ENCODE measurements around the gene C1QTNF8.

The C1QTNF8 gene

GRCh38 chr16:1066584-1067172 is 29.4 kb downstream of the C1QTNF8 start:
- DNase-seq: no peak
- Histone ChIP-seq H3K36me3 (replicated peaks; ENCODE audit: insufficient read depth, low read length) (no peaks in the 10 kb centered on the region), H3K9me3 (replicated peaks; ENCODE audit: insufficient read depth, low read length) (no peaks in the 10 kb centered on the region), H2AFZ (ENCODE audit: low read length) (no peak overlapping the region), H3K9me2 (replicated peaks; ENCODE audit: insufficient read depth, low read length) (no peaks in the 10 kb centered on the region), H3F3A (ENCODE audit: insufficient read depth, low read length) (no peaks in the 10 kb centered on the region), H3K9ac (ENCODE audit: low read length) (no peak overlapping the region), H3K27me3 (replicated peaks; ENCODE audit: insufficient read depth, low read length) (peaks cover 85% of the 10 kb centered on the region), H3K4me2 (ENCODE audit: low read depth, low read length) (no peak overlapping the region), H3K4me1 (ENCODE audit: low read length) (no peaks in the 10 kb centered on the region), H3K4me3 (ENCODE audit: low read length) (no peak overlapping the region), H3K79me2 (ENCODE audit: low read length) (no peaks in the 10 kb centered on the region), H4K20me1 (ENCODE audit: insufficient read depth, low read length) (no peaks in the 10 kb centered on the region), H3K27ac (ENCODE audit: low read length) (no peak overlapping the region)
- TF ChIP-seq EZH2 (optimal IDR thresholded peaks at IDR 0.05; ENCODE audit: low read depth, low read length) (no peak), EZH2phosphoT487 (IDR thresholded peaks at IDR 0.05; ENCODE audit: low read length) (no peak)
- TF ChIP-seq, protein P1, sequence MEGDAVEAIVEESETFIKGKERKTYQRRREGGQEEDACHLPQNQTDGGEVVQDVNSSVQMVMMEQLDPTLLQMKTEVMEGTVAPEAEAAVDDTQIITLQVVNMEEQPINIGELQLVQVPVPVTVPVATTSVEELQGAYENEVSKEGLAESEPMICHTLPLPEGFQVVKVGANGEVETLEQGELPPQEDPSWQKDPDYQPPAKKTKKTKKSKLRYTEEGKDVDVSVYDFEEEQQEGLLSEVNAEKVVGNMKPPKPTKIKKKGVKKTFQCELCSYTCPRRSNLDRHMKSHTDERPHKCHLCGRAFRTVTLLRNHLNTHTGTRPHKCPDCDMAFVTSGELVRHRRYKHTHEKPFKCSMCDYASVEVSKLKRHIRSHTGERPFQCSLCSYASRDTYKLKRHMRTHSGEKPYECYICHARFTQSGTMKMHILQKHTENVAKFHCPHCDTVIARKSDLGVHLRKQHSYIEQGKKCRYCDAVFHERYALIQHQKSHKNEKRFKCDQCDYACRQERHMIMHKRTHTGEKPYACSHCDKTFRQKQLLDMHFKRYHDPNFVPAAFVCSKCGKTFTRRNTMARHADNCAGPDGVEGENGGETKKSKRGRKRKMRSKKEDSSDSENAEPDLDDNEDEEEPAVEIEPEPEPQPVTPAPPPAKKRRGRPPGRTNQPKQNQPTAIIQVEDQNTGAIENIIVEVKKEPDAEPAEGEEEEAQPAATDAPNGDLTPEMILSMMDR (IDR thresholded peaks at IDR 0.05; ENCODE audit: low read length): no peak

- no peak overlapping the region for H3K4me2 ChIP-seq (ENCODE audit: low read depth, low read length)
- H3K79me2 ChIP-seq (ENCODE audit: low read length): no peaks in the 10 kb centered on the region
- no peaks in the 10 kb centered on the region for H3K9me2 ChIP-seq (replicated peaks; ENCODE audit: insufficient read depth, low read length)
- no peaks in the 10 kb centered on the region for H3F3A ChIP-seq (ENCODE audit: insufficient read depth, low read length)
- no peak overlapping the region for H2AFZ ChIP-seq (ENCODE audit: low read length)
- no peak overlapping the region for H3K4me3 ChIP-seq (ENCODE audit: low read length)
- no peaks in the 10 kb centered on the region for H4K20me1 ChIP-seq (ENCODE audit: insufficient read depth, low read length)
- no peak overlapping the region for H3K9ac ChIP-seq (ENCODE audit: low read length)
- H3K36me3 ChIP-seq (replicated peaks; ENCODE audit: insufficient read depth, low read length): no peaks in the 10 kb centered on the region
- no peaks in the 10 kb centered on the region for H3K9me3 ChIP-seq (replicated peaks; ENCODE audit: insufficient read depth, low read length)
- H3K4me1 ChIP-seq (ENCODE audit: low read length): no peaks in the 10 kb centered on the region
- TF ChIP-seq EZH2phosphoT487 (IDR thresholded peaks at IDR 0.05; ENCODE audit: low read length) (no peak), EZH2 (optimal IDR thresholded peaks at IDR 0.05; ENCODE audit: low read depth, low read length) (no peak)
- TF ChIP-seq, protein P1 (IDR thresholded peaks at IDR 0.05; ENCODE audit: low read length): no peak
- H3K27ac ChIP-seq (ENCODE audit: low read length): no peak overlapping the region
- no peak for DNase-seq
- H3K27me3 ChIP-seq (replicated peaks; ENCODE audit: insufficient read depth, low read length): peaks cover 92% of the 10 kb centered on the region
Observed at GRCh38 chr16:1065469-1066128, 30.4 kb downstream of the C1QTNF8 start.

- no peak for TF ChIP-seq EZH2 (optimal IDR thresholded peaks at IDR 0.05; ENCODE audit: low read depth, low read length)
- TF ChIP-seq, protein P1 (IDR thresholded peaks at IDR 0.05; ENCODE audit: low read length): no peak
- Histone ChIP-seq H3K9ac (ENCODE audit: low read length) (no peak overlapping the region), H3K9me2 (replicated peaks; ENCODE audit: insufficient read depth, low read length) (no peaks in the 10 kb centered on the region), H2AFZ (ENCODE audit: low read length) (no peak overlapping the region), H3K79me2 (ENCODE audit: low read length) (no peaks in the 10 kb centered on the region), H3K4me2 (ENCODE audit: low read depth, low read length) (no peak overlapping the region), H4K20me1 (ENCODE audit: insufficient read depth, low read length) (no peaks in the 10 kb centered on the region), H3K4me1 (ENCODE audit: low read length) (no peaks in the 10 kb centered on the region), H3K9me3 (replicated peaks; ENCODE audit: insufficient read depth, low read length) (no peaks in the 10 kb centered on the region), H3K27ac (ENCODE audit: low read length) (no peak overlapping the region), H3K27me3 (replicated peaks; ENCODE audit: insufficient read depth, low read length) (peaks cover 95% of the 10 kb centered on the region), H3K36me3 (replicated peaks; ENCODE audit: insufficient read depth, low read length) (no peaks in the 10 kb centered on the region), H3F3A (ENCODE audit: insufficient read depth, low read length) (no peaks in the 10 kb centered on the region), H3K4me3 (ENCODE audit: low read length) (no peak overlapping the region)
- no peak for DNase-seq
Observed at GRCh38 chr16:1063728-1064127, 32.3 kb downstream of the C1QTNF8 start.
